SH-SY5Y (cell line): Measurements from ENCODE around the gene ZBTB8A.

Experiments used
- GATA2 ChIP-seq: IDR thresholded peaks from 2 replicates; pipeline ENCODE4 v1.6.1; 2011; ENCODE audit warnings: mild to moderate bottlenecking, low read depth, low read length
- GATA3 ChIP-seq: IDR thresholded peaks from 2 replicates; pipeline ENCODE4 v1.6.1; 2011; ENCODE audit warnings: low read depth, mild to moderate bottlenecking, low read length, moderate library complexity

DNA sequence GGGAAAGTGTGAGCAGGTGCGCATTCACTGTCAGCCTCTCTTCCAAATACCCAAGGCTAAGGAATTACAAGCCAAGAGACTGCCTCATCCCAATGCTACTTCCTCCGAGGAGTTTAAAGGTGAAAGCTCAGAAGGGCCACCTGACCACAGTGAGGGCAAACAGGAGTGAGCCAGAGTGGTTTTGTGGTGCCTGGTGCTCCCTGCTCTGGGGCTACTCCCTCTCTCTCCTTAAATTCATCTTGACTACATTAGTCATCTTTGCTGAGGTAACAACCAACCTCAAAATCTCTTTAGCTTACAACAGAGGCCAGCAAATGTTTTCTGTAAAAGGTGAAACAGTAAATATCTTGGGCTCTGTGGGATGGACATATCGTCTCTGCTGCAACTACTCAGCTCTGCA, 14.2 kb upstream of the ZBTB8A start:
- TF ChIP-seq GATA3 (no peak), GATA2 (no peak)
